Activated CD8-positive, alpha-beta memory T cell treated with anti-CD3 and anti-CD28 coated beads for 36 hours (primary cell): ENCODE data around the gene MKRN3. TPM values are rescaled to one million over a fixed set of nuclear protein-coding genes. Genes with fewer than 3 reads are reported as not detected.

Experiments used
- CTCF ChIA-PET: fragments of 350-600 bp; sonication (Branson Sonifier 250); formaldehyde crosslinking; loops from one replicate; lab custom pipeline; 2021; ENCODE audit warnings: antibody characterized with exemption; lab: Charles Lee
- POLR2A ChIA-PET: fragments of 350-600 bp; sonication (Branson Sonifier 250); formaldehyde crosslinking; loops from one replicate; lab custom pipeline; 2021; ENCODE audit warnings: antibody characterized with exemption; lab: Charles Lee
- total RNA-seq, 2 experiments: library from RNA; stranded (reverse); gene quantifications; one replicate each; pipeline ENCODE4 v1.2.3, GENCODE V29; 2021

The MKRN3 gene
- total RNA-seq: 1 to 10 TPM; 1.1 TPM

DNA sequence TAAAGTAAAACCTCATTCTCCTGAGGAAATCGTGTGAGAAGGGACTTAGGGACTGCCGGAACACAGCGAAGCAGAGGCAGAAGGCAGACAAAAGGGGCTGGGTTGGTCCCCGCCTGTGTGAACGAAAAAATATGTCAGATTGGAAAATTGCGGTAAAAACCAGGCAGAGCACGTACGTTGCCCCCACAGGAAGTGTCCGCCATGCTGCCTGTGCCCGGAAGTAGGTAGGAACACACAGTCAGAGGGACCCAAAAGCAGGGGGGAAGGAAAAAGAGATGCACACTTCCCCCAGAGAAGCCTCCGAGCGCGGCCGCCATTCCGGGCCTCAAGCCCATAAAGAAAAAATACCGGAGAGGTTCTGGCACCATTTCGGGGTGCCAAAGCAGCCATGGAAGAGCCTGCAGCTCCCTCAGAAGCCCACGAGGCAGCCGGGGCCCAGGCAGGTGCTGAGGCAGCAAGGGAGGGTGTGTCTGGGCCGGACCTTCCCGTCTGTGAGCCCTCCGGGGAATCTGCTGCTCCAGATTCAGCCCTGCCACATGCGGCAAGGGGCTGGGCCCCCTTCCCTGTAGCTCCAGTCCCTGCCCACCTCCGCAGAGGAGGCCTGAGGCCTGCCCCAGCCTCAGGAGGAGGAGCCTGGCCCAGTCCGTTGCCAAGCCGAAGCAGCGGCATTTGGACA is at the start of gene MKRN3:
Gene MKRN3, plus strand, starts transcription at position 280 of the 676 bp plus-strand sequence. Its CDS starts 109 bp downstream, at position 389.
- ChIA-PET POLR2A (no interaction called here), CTCF (no interaction called here)

- POLR2A ChIA-PET: no interaction called here
- CTCF ChIA-PET: no interaction called here
Measured at GRCh38 chr15:23516866-23517265, 48.6 kb upstream of the MKRN3 start.

- POLR2A ChIA-PET: no interaction called here
- CTCF ChIA-PET: no interaction called here
Measured at GRCh38 chr15:23518104-23518503, 47.4 kb upstream of the MKRN3 start.

DNA sequence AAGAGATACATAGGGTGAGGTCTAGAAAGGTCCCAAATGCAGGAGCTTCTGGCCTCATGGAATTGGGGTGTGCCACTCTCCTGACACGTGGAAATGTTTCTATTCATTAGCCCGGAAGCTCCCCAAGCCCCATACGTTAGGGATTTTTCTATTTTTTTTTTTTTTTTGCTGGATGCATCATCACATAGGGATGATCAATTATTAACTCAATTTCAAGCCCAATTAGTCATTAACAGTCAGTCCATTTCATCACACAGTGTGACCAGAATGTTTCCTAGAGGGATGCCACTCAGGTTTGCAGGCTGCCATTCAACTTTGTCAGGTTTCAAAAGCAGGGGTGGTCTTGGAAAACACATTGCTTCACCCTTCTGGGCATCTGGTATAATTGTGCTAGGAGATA is 40.7 kb upstream of the MKRN3 start:
- POLR2A ChIA-PET: no interaction called here
- CTCF ChIA-PET: no interaction called here

DNA sequence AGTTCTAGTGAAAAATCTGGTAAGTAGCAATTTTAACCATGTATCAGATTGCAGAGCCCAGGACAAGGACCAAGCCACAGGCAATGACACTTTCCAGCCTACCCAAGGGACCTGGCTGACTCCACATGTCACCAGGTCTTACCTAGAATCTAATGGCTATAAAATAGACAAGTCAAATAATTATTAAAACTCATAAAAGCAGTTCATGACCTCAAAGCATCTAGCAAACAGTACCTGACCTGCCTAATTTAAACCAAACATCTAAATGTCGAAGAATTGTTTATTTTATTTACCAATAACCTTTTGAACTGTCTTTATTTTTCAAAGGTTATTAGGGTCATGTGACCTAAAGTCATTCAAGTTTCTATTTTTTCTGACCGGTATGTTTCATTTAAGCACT is 35.6 kb upstream of the MKRN3 start:
- ChIA-PET CTCF (no interaction called here), POLR2A (no interaction called here)

DNA sequence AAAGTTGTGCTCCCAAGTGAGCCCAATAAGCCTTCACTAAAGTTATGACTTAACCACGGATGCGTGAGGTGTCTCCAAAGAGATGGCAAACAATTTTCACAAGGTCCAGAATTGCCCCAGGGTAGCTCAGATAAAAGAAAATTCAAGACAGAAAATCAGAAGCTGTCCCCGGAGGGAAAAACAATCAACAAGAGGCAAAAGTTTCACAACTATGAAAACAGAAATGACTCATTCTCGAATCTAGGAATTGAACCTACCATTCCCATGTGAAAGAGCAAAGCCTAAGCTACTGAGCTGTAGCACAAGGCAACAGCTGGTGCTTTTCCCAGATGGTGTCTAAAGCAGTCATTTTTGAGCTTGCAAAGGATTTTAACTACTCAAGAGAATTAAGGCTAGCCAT is 33.5 kb upstream of the MKRN3 start:
- ChIA-PET CTCF (no interaction called here), POLR2A (no interaction called here)

DNA sequence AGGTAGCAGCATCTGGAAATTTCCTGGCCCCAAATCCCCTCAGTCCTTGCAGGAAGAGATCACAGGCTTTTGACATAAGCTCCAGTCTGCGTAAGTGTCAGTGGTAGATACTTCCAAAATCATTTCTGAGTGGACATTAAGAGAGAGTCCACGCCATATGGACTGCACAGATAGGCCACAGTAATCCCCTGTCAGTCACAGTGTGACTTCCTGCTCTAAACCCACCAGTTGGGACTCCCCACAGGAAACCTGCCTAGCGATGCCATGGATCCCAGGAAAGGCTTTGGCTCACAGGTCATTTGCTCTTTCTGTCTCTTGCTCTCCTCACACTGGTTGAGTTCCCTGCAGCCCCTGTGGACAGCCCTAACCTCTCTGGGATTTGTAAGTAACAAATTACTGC is 28.8 kb upstream of the MKRN3 start:
- ChIA-PET POLR2A (no interaction called here), CTCF (no interaction called here)

GRCh38 chr15:23538648-23539047 is 26.8 kb upstream of the MKRN3 start:
- ChIA-PET POLR2A (no interaction called here), CTCF (no interaction called here)

- ChIA-PET POLR2A (no interaction called here), CTCF (no interaction called here)
Measured at GRCh38 chr15:23539892-23540291, 25.6 kb upstream of the MKRN3 start.

GRCh38 chr15:23546158-23546557 is 19.3 kb upstream of the MKRN3 start:
- POLR2A ChIA-PET: no interaction called here
- CTCF ChIA-PET: no interaction called here

DNA sequence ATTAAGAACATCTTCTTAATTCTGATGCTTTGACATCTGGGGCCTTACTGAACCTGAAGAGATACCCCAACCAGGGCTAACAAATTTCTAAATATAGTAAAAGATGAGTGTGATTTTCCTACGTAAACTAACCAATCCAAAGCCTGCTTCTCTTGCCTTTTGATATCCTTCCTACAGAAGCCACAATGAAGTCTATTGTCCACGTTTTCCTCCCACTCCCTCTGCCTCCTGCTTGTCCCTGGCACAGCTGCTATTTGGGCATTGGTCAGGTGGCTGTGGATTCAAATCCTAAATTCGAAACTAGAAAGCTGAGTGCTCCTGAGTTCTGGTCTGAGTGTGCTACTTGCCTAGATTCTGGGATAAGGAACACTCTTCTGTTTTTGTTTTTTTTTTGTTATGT is 17.4 kb upstream of the MKRN3 start:
- POLR2A ChIA-PET: no interaction called here
- CTCF ChIA-PET: no interaction called here

GRCh38 chr15:23561914-23562313 is 3.6 kb upstream of the MKRN3 start:
- CTCF ChIA-PET: no interaction called here

DNA sequence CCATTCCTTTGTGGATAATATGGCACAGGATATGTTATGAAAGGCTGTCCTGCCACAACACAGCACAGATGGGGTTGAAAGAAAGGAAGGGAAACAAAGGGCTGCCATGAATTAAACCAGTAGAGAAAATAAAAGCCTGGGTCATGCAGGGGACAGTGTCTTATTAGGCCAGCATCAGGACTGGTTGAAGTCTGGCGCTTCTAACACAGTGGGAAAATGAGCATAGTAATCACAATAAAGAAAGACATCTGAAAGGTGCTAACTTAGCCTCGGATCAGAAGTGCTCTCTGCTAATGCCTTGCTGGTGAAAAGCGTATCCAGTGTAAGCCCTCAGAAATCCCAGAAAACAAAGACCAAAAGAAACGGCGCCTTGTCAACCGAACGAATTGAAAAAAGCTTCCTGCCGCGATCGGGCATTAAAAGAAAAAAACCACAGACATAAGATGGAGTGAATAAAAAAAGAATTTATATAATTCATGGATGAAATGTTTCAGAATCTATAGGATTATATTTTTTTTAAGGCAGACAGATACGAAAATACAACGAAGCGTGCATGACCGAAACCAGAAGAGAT is 566 bp upstream of the MKRN3 start:
- CTCF ChIA-PET: no interaction called here
- POLR2A ChIA-PET: no interaction called here

More at GRCh38 chr15:23561914-23562313, 3.6 kb upstream of the MKRN3 start:
- POLR2A ChIA-PET: no interaction called here

DNA sequence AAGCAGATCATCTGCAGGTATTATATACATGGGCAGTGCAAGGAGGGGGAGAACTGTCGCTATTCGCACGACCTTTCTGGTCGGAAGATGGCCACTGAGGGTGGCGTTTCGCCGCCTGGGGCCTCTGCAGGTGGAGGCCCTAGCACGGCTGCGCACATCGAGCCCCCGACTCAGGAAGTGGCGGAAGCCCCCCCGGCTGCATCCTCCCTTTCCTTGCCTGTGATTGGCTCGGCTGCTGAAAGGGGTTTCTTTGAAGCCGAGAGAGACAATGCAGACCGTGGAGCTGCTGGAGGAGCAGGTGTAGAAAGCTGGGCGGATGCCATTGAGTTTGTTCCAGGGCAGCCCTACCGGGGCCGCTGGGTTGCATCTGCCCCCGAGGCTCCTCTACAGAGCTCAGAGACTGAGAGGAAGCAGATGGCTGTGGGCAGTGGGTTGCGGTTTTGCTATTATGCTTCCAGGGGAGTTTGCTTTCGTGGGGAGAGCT is 639 bp downstream of the MKRN3 start:
- CTCF ChIA-PET: no interaction called here

DNA sequence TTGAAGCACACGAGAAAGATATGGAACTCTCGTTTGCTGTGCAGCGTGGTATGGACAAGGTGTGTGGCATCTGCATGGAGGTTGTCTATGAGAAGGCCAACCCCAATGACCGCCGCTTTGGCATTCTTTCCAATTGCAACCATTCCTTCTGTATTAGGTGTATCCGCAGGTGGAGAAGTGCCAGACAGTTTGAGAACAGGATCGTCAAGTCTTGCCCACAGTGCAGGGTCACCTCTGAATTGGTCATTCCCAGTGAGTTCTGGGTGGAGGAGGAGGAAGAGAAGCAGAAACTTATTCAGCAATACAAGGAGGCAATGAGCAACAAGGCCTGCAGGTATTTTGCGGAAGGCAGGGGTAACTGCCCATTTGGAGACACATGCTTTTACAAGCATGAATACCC is 1.2 kb downstream of the MKRN3 start:
- CTCF ChIA-PET: no interaction called here
- POLR2A ChIA-PET: no interaction called here

More for the DNA sequence above, 639 bp downstream of the MKRN3 start:
- POLR2A ChIA-PET: no interaction called here

DNA sequence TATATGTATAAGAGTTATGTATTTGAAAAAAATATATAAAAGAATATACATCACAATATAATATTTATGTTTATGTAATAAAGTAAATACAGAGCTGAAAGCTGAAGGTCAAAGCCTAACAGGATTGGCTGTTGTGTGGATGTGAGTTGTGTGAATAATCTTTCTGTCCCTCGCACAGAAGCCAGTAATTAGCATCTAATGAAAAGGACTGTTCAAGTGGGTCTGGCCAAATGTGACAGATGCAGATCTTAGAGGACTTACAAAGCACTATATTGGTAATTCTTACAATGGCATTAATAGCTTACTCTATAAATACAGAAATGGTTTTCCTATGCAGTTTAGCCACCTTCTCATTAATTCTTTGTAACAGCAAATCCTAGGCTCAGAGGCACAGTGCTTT is 2.4 kb downstream of the MKRN3 start:
- CTCF ChIA-PET: no interaction called here
- POLR2A ChIA-PET: no interaction called here

DNA sequence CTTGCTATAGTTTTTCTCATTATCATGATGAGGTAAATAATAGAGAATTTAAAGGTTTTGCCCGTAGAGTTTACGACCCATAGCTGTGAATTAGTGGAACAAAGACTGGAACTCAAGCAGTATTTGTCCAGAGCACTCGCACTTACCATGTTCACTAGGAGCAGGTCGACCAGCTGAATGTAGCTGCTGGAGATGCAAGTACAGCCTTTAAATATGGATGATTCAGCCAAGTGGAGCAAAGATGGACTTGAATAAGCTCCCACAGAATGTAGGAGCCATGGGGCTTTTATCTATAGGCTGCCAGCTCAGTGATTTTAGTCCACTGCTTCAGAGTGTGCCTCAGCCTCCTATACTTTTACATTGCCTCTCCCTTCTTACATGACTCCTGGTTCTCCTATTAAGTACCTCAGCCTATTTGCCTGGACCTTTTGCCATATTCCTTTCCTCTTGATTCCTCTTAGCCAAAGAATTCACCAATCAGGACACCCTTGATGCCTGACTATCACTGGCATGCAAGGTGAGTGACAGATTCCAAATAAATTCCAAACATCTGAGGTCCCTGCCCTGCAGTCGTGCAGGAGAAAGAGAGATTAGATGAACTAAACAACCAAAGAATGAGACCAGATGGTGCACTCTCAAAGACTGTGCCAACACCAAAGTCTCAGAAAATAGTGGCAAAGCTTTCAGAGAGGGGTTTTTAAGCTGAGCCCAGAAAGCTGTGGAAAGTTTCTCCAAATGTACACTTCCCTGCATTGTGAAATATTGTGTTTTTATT is 3.9 kb downstream of the MKRN3 start:
- ChIA-PET CTCF (no interaction called here), POLR2A (no interaction called here)

- CTCF ChIA-PET: no interaction called here
- POLR2A ChIA-PET: no interaction called here
Measured at GRCh38 chr15:23570486-23570885, 5.0 kb downstream of the MKRN3 start.

DNA sequence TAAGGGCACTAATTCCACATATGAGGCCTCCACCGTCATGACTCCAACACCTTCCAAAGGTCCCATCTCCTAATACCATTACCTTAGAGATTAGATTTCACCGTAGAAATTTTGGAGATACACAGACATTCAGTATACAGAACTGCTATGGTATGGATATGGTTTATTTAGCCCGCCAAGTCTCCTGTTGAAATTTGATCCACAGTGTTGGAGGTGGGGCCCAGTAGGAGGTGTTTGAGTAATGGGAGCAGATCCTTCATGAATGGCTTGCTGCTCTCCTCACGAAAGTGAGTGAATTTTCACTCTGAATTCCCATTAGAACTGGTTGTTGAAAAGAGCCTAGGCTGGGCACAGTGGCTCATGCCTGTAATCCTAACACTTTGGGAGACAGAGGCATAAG is 7.4 kb downstream of the MKRN3 start:
- ChIA-PET POLR2A (no interaction called here), CTCF (no interaction called here)

GRCh38 chr15:23574742-23575141 is 9.3 kb downstream of the MKRN3 start:
- CTCF ChIA-PET: no interaction called here
- POLR2A ChIA-PET: no interaction called here

DNA sequence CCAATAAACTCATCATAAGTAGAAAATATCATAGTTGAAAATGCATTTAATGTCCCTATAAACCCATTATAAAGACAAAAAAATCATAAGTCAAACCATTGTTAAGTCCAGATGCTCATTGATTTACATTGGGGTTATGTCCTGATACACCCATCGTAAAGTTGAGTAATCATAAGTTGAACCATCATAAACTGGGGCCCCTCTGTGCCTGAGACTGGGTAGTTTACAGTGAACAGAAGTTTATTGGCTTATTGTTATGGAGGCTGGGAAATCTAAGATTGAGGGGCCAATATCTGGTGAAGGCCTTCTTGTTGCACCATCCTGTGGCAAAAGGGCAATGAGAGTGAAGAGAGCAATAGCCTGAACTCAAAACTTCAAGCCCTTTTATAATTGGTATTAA is 10.6 kb downstream of the MKRN3 start:
- POLR2A ChIA-PET: no interaction called here
- CTCF ChIA-PET: no interaction called here
